ENCODE results near the gene NECTIN1.

DNA sequence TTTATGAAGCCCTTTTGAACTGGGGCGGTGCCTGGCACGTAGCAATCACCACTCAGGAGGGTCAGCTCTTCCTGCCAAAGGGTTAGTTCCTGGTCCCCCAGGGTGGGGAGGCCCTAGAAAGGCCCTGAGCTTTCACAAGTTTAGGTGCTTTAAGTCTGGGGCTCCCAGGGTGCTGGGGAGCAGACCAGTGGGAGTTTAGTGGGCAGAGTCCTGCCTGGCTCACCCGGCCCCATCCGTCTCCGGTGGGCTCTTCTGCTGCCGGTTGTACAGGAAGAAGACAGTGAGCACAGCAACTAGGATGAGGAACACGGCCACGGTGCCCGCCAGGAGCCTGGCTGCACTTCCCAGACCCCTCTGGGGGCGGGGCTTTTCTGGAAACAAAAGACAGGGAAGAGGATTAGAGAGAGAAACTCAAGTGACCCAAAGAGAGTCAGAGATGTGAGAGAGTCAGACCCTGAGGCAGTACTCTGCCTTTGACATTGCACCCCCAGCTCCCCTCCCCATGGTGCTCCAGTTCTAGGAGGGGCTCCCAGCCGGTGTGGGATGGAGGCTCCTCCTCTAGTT lies 89.3 kb downstream of the NECTIN1 start:
- TF ChIP-seq, protein P1, sequence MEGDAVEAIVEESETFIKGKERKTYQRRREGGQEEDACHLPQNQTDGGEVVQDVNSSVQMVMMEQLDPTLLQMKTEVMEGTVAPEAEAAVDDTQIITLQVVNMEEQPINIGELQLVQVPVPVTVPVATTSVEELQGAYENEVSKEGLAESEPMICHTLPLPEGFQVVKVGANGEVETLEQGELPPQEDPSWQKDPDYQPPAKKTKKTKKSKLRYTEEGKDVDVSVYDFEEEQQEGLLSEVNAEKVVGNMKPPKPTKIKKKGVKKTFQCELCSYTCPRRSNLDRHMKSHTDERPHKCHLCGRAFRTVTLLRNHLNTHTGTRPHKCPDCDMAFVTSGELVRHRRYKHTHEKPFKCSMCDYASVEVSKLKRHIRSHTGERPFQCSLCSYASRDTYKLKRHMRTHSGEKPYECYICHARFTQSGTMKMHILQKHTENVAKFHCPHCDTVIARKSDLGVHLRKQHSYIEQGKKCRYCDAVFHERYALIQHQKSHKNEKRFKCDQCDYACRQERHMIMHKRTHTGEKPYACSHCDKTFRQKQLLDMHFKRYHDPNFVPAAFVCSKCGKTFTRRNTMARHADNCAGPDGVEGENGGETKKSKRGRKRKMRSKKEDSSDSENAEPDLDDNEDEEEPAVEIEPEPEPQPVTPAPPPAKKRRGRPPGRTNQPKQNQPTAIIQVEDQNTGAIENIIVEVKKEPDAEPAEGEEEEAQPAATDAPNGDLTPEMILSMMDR (IDR thresholded peaks at IDR 0.05) = no peak
- TF ChIP-seq POLR2A (IDR thresholded peaks at IDR 0.05) = no peak
- TF ChIP-seq POLR2AphosphoS5 (IDR thresholded peaks at IDR 0.05) = no peak
- no peak for TF ChIP-seq EP300 (IDR thresholded peaks at IDR 0.05)

Data from upper lobe of left lung (tissue), 4 donors.